ENCODE measurements around the gene TMEM178B.

DNA sequence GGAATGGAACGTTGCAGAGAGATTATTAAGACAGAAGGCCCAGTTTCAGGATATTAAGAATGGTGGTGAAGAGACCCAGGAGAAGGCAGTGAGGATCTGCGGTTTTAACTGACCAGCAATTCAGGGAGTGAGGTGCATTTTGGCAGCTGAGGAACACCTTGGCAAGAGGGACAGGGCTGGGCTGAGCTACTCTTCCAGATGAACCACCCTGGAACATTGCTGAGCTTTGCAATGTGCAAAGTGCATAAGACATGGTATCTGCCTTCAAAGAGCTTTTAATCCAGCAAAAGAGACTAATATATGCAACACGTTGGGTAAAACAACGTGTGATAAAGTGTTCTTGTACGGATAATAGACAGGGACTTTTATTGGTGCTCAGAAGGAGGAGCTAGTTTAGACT lies 296.3 kb downstream of the TMEM178B start:
- TF ChIP-seq FOXJ3 (CRISPR knock-in tag; IDR thresholded peaks at IDR 0.05; ENCODE audit: borderline replicate concordance): no peak
- no peak for TF ChIP-seq TBP (CRISPR knock-in tag; IDR thresholded peaks at IDR 0.05)
- TF ChIP-seq KAT8 (CRISPR knock-in tag; IDR thresholded peaks at IDR 0.05): no peak
- no peak for TF ChIP-seq BCL3 (CRISPR knock-in tag; IDR thresholded peaks at IDR 0.05)
- TF ChIP-seq ZBTB33 (CRISPR knock-in tag; IDR thresholded peaks at IDR 0.05): no peak
- TF ChIP-seq CBFB (CRISPR knock-in tag; IDR thresholded peaks at IDR 0.05): no peak
- TF ChIP-seq, protein P1, sequence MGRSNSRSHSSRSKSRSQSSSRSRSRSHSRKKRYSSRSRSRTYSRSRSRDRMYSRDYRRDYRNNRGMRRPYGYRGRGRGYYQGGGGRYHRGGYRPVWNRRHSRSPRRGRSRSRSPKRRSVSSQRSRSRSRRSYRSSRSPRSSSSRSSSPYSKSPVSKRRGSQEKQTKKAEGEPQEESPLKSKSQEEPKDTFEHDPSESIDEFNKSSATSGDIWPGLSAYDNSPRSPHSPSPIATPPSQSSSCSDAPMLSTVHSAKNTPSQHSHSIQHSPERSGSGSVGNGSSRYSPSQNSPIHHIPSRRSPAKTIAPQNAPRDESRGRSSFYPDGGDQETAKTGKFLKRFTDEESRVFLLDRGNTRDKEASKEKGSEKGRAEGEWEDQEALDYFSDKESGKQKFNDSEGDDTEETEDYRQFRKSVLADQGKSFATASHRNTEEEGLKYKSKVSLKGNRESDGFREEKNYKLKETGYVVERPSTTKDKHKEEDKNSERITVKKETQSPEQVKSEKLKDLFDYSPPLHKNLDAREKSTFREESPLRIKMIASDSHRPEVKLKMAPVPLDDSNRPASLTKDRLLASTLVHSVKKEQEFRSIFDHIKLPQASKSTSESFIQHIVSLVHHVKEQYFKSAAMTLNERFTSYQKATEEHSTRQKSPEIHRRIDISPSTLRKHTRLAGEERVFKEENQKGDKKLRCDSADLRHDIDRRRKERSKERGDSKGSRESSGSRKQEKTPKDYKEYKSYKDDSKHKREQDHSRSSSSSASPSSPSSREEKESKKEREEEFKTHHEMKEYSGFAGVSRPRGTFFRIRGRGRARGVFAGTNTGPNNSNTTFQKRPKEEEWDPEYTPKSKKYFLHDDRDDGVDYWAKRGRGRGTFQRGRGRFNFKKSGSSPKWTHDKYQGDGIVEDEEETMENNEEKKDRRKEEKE (IDR thresholded peaks at IDR 0.05): no peak
- no peak for TF ChIP-seq CTCF (CRISPR knock-in tag; IDR thresholded peaks at IDR 0.05)
- no peak for TF ChIP-seq ATF3 (CRISPR knock-in tag; IDR thresholded peaks at IDR 0.05)
- no peak for TF ChIP-seq STAG1 (CRISPR knock-in tag; IDR thresholded peaks at IDR 0.05)

All from HepG2 (cell line).